MM.1S (cell line): Measurements from ENCODE around the gene LMTK2.

Experiments used
- CTCF ChIP-seq: fragments of 300-600 bp; sonication (generic); IDR thresholded peaks from 2 replicates; pipeline ENCODE4 v1.5.1; 2016; ENCODE audit warnings: antibody characterized with exemption, low read length, mixed read lengths
- EZH2 ChIP-seq: fragments of 300-600 bp; sonication (generic); optimal IDR thresholded peaks from 2 replicates; pipeline ENCODE3; 2017; ENCODE audit warnings: low read depth, mild to moderate bottlenecking, antibody characterized with exemption, low read length, mixed read lengths
- EZH2phosphoT487 ChIP-seq: fragments of 300-600 bp; sonication (generic); IDR thresholded peaks from 2 replicates; pipeline ENCODE4 v1.6.1; 2018; ENCODE audit warnings: antibody characterized with exemption, low read length

- TF ChIP-seq CTCF (no peak), EZH2 (no peak), EZH2phosphoT487 (no peak)
Measured at GRCh38 chr7:98217623-98218582, 111.2 kb downstream of the LMTK2 start.
